Heart right ventricle (tissue), 16 donors: ENCODE results near the gene ACVRL1. TPM values are rescaled to one million over a fixed set of nuclear protein-coding genes. Genes with fewer than 3 reads are reported as not detected.
A peak's percentile ranks its signal among the peaks of the same experiment; 100 is the strongest.

Experiments used
- ATAC-seq, 8 donors: fragments of 200-7000 bp; cut with Tn5 transposase; one replicate each; pipeline ENCODE4 v1.9.1; 2020; ENCODE audit warnings: mild to moderate bottlenecking in 8 of 8, moderate library complexity in 8 of 8, moderate number of reproducible peaks in 1 of 8
- DNase-seq, 2 donors: peaks; one replicate each; pipeline ENCODE4 v3.0.0-alpha.2; 2020
- H3K27ac ChIP-seq, 10 donors: fragments of 200-600 bp; sonication (generic) in 2 of 10; one replicate each; pipeline versions ENCODE4 v1.5.0 to v1.8.0; 2020 to 2022; ENCODE audit warnings: mild to moderate bottlenecking in 3 of 10
- H3K27me3 ChIP-seq, 7 donors: fragments of 200-600 bp; one replicate each; pipeline ENCODE4 v1.8.0; 2021 to 2022; ENCODE audit warnings: mild to moderate bottlenecking in 2 of 7
- H3K36me3 ChIP-seq, 9 donors: fragments of 200-600 bp; sonication (generic) in 1 of 9; one replicate each; pipeline versions ENCODE4 v1.5.0 to v1.8.0; 2020 to 2022; ENCODE audit warnings: mild to moderate bottlenecking in 2 of 9
- H3K4me1 ChIP-seq, 9 donors: fragments of 200-600 bp; sonication (generic) in 1 of 9; one replicate each; pipeline versions ENCODE4 v1.5.0 to v1.8.0; 2020 to 2022; ENCODE audit warnings: mild to moderate bottlenecking in 4 of 9
- H3K4me3 ChIP-seq, 10 donors: fragments of 200-600 bp; sonication (generic) in 2 of 10; one replicate each; pipeline versions ENCODE4 v1.5.0 to v1.8.0; 2020 to 2022; ENCODE audit warnings: mild to moderate bottlenecking in 7 of 10, moderate library complexity in 2 of 10
- H3K9me3 ChIP-seq, 11 donors: fragments of 200-600 bp in 10 of 11; sonication (generic) in 2 of 11; one replicate each; pipeline versions ENCODE4 v1.5.0 to v1.8.0; 2013 to 2022; ENCODE audit warnings: mild to moderate bottlenecking in 2 of 11, control low read depth in 1 of 11, moderate library complexity in 1 of 11
- CTCF ChIP-seq, 9 donors: fragments of 200-600 bp; sonication (generic) in 2 of 9; IDR thresholded peaks; one replicate each; pipeline versions ENCODE4 v1.5.0 to v1.8.0; 2021 to 2022; ENCODE audit warnings: antibody characterized with exemption in 9 of 9, mild to moderate bottlenecking in 5 of 9, moderate library complexity in 1 of 9
- whole genome bisulfite sequencing, 2 donors: extraction: QIAGEN DNeasy Blood & Tissue Kit; methylation state at CpG; one replicate each; pipeline ENCODE4 v1.1.7; 2013; ENCODE audit warnings: inconsistent platforms in 1 of 2; 5-methylcytosine and 5-hydroxymethylcytosine counted together
- intact Hi-C, 10 donors: fragments of 100-400 bp; cut with DNase I; formaldehyde crosslinking; loops; one replicate each; pipeline versions ENCODE4 v1.11.1 to v1.14.2; 2022
- polyA plus RNA-seq, 2 donors: library from polyadenylated mRNA; stranded (reverse); fragments of 200-250 nt; gene quantifications; one replicate each; pipeline ENCODE4 v1.2.3, GENCODE V29; 2013
- total RNA-seq, 10 donors: library from RNA; stranded (reverse); fragmentation: NEBNext Ultra II Directional in 3 of 10; extraction: Animal tissue kit (Norgen Biotek cat#: 25700) in 3 of 10; gene quantifications; one replicate each; pipeline versions ENCODE4 v1.2.1 to v1.2.4, GENCODE V29; 2021 to 2023
- donor health status: Arrhythmogenic right ventricular cardiomyopathy.
- donor health status: ischemic (EF 13 %, LVEDD 7.1; RV severe dilation, severe dysfunction).
- donor health status: healthy with polysubstance abuse.
- donor health status: DM: no; HTN: yes; CAD: no.
- donor health status: DM: no; HTN: no; CAD: no.
- donor health status: ischemic (EF 25% LVEDD 6.9; RV normal size, moderate dysfunction).
- donor health status: ischemic (EF 25% LVEDD 5.7; RV mildly dilated, moderate dysfunction).
- donor health status: healthy.
- donor health status: DM: yes; HTN: yes; CAD: no.
- donor health status: Ischemic cardiomyopathy.
- donor health status: ischemic (EF 35%, LVEDD 5.7; RV mildly dilated, moderate dysfunction).
- donor health status: nonischemic (EF 11% LVEDD 7.7; RV severe dilation, severe dysfunction).
- donor health status: DM: yes; HTN: yes; CAD: no.
- donor health status: PGD.
- donor health status: ischemic (EF 29% LVEDD 5.4; RV normal size, mild dysfunction).
- donor health status: nonischemic (EF 23%, LVEDD 6.1; RV moderate dilation, normal function).

The ACVRL1 gene
- total and polyA plus RNA-seq, 12 donors, result 16.6 to 68.0 (median 30.4) TPM

- ATAC-seq (no peak), DNase-seq (no peak)
- WGBS, 2 donors, result 79 to 83% methylated on average over 6 of the region's 6 CpGs
- H3K4me1 ChIP-seq, result peaks cover 21 to 88% (median 74%) of the 10 kb centered on the region in 9 donors
- H3K36me3 ChIP-seq, result peaks cover 0 to 33% (median 11%) of the 10 kb centered on the region in 9 donors
- H3K27me3 ChIP-seq, result peaks cover 0 to 24% (median 11%) of the 10 kb centered on the region in 7 donors
- TF ChIP-seq CTCF (IDR thresholded peaks at IDR 0.05), result no peak
- no peaks in the 10 kb centered on the region for H3K9me3 ChIP-seq
- intact Hi-C loops, result no loop called here
- peak overlapping the region; percentile 14 to 98 (median 77) for H3K27ac ChIP-seq
- H3K4me3 ChIP-seq, result peak overlapping the region in 5 of 10 donors; percentile 3 to 47 (median 40)
These were observed 4.0 kb downstream of the ACVRL1 start for GRCh38 chr12:51911307-51911706.

GRCh38 chr12:51911788-51912711 is 4.7 kb downstream of the ACVRL1 start:
- peaks cover 0 to 41% (median 13%) of the 10 kb centered on the region in 9 donors for H3K36me3 ChIP-seq
- peak; percentile 61 to 75 for DNase-seq
- TF ChIP-seq CTCF (IDR thresholded peaks at IDR 0.05), result no peak
- peak overlapping the region; percentile 20 to 98 (median 77) for H3K27ac ChIP-seq
- H3K4me1 ChIP-seq, result peaks cover 15 to 86% (median 67%) of the 10 kb centered on the region in 9 donors
- H3K9me3 ChIP-seq, result no peaks in the 10 kb centered on the region
- 55 to 62% methylated on average over 8 of the region's 8 CpGs for WGBS, 2 donors
- peaks cover 0 to 17% (median 7%) of the 10 kb centered on the region in 7 donors for H3K27me3 ChIP-seq
- peak overlapping the region in 9 of 10 donors; percentile 3 to 47 (median 39) for H3K4me3 ChIP-seq
- intact Hi-C loops, result no loop called here
- peak; percentile 31 to 78 (median 64) for ATAC-seq

DNA sequence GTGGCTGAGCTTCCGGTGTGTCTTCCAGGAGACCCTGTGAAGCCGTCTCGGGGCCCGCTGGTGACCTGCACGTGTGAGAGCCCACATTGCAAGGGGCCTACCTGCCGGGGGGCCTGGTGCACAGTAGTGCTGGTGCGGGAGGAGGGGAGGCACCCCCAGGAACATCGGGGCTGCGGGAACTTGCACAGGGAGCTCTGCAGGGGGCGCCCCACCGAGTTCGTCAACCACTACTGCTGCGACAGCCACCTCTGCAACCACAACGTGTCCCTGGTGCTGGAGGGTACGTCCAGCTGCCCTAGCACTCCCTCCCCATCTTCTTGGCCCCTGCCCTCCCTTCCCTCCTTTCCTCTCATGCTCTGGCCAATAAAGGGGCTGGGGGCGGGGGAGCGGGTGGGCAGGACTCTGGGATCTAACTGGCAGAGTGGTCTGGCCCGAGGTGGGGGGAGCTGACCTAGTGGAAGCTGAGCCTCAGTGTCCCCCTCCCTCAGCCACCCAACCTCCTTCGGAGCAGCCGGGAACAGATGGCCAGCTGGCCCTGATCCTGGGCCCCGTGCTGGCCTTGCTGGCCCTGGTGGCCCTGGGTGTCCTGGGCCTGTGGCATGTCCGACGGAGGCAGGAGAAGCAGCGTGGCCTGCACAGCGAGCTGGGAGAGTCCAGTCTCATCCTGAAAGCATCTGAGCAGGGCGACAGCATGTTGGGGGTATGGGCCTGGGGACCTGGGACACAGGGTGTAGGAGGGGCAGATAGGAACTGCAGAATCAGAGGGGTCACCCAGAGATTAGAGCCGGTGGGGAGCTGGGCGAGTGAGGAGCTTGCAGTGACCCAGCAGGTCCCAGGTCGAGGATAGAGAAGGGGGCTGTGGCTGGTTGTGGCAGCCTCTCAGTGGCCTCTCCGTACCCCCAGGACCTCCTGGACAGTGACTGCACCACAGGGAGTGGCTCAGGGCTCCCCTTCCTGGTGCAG is 6.0 kb downstream of the ACVRL1 start:
- peak overlapping the region in 8 of 10 donors; percentile 46 to 98 (median 88) for H3K27ac ChIP-seq
- peak overlapping the region in 6 of 10 donors; percentile 23 to 47 (median 40) for H3K4me3 ChIP-seq
- WGBS, 2 donors, result 80 to 83% methylated on average over 30 of the region's 30 CpGs
- intact Hi-C loops, result no loop called here
- H3K27me3 ChIP-seq, result peaks cover 0 to 4% (median 0%) of the 10 kb centered on the region in 7 donors
- peaks cover 18 to 91% (median 66%) of the 10 kb centered on the region in 9 donors for H3K4me1 ChIP-seq
- peak in 2 of 9 donors; percentile 5 to 13 for TF ChIP-seq CTCF (IDR thresholded peaks at IDR 0.05)
- peaks cover 0 to 54% (median 13%) of the 10 kb centered on the region in 9 donors for H3K36me3 ChIP-seq
- DNase-seq (no peak), ATAC-seq (no peak)
- no peaks in the 10 kb centered on the region for H3K9me3 ChIP-seq
